A375 (cell line): ENCODE results near the gene LRMDA. TPM values are rescaled to one million over a fixed set of nuclear protein-coding genes. Genes with fewer than 3 reads are reported as not detected.

ENCODE experiments used
- small RNA-seq: library from RNA; depleted of rRNA; stranded (forward); fragments of <200 nt; gene quantifications from one replicate; pipeline ENCODE3, GENCODE V24; 2014
- total RNA-seq: library from RNA; depleted of rRNA; stranded (reverse); fragments of >200 nt; shearing (Covaris generic); gene quantifications from 2 replicates; pipeline ENCODE4 v1.2.3, GENCODE V29; 2014; rRNA removed

Gene LRMDA
- total RNA-seq = 2.7 and 4.5 TPM in 2 replicates

GRCh38 chr10:75431180-75432111 lies at the start of gene LRMDA:
Gene LRMDA, plus strand, starts transcription at chr10:75431624.

GRCh38 chr10:75401569-75402485 lies 29.6 kb upstream of the LRMDA start, which contains the start of gene ZNF503:
Gene ZNF503, minus strand, starts transcription at chr10:75401764. Its CDS starts 345 bp downstream, at chr10:75401419.

Small RNA genes within 50 kb of the gene (small RNA-seq; reads per million reads assigned to genes)
- gene MIR606 (not detected), gene RN7SL518P (not detected), gene RNU6-673P (not detected)

Other genes with a start within 250 kb of the LRMDA start
- gene VDAC2, start 220.8 kb upstream of the LRMDA start, total RNA-seq = 75.7 and 82.8 TPM in 2 replicates
- 17.6 and 17.8 TPM in 2 replicates for gene COMTD1, start 195.7 kb upstream of the LRMDA start, total RNA-seq
- gene ZNF503, start 29.9 kb upstream of the LRMDA start, total RNA-seq = 2.3 and 3.2 TPM in 2 replicates